ENCODE measurements around the gene STRIT1.

DNA sequence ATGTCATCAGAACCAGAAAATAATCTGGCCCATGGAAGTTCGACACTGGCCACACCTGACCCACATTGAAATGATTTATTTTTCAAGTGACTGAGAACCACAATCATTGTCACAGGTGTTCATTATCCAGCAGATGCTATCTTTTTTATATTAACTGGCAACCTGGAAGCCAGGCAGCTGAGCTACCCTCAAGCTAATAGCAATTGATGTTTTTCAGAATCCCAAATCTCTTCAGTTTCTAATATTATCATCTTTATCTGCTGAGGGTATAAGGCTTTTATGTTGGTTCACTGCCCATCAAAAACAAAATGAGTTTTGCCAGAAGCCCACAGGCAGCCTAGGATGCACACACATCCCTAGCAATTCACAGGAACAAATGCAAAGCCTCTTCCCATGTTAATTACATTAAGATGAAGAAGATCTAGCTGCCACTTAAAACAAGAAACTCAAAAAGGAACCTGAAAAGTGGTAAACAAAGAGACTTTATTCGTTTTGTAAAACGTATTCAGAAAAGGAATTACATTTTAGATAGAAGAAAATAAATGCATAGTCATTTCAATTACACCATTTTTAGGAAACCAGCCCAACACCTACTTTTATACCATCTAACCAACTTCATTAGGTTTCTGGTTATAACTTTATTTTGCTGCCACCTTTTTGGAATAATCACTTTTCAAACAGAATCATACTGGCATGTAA lies 40.9 kb upstream of the STRIT1 start:
- TF ChIP-seq, protein P1, sequence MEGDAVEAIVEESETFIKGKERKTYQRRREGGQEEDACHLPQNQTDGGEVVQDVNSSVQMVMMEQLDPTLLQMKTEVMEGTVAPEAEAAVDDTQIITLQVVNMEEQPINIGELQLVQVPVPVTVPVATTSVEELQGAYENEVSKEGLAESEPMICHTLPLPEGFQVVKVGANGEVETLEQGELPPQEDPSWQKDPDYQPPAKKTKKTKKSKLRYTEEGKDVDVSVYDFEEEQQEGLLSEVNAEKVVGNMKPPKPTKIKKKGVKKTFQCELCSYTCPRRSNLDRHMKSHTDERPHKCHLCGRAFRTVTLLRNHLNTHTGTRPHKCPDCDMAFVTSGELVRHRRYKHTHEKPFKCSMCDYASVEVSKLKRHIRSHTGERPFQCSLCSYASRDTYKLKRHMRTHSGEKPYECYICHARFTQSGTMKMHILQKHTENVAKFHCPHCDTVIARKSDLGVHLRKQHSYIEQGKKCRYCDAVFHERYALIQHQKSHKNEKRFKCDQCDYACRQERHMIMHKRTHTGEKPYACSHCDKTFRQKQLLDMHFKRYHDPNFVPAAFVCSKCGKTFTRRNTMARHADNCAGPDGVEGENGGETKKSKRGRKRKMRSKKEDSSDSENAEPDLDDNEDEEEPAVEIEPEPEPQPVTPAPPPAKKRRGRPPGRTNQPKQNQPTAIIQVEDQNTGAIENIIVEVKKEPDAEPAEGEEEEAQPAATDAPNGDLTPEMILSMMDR (IDR thresholded peaks at IDR 0.05 in 2 of 3, conservative IDR thresholded peaks at IDR 0.05 in 1 of 3; ENCODE audit: control insufficient read depth in 2 of 3, extremely low read depth in 1 of 3, insufficient read depth in 1 of 3, low read depth in 3 of 3, low read length in 3 of 3) = no peak
- TF ChIP-seq TAF1 (IDR thresholded peaks at IDR 0.05; ENCODE audit: borderline replicate concordance, low read depth, low read length) = no peak
- TF ChIP-seq GATAD2B (conservative IDR thresholded peaks at IDR 0.05; ENCODE audit: low read depth) = no peak
- no peak for TF ChIP-seq NR2C2 (IDR thresholded peaks at IDR 0.05; ENCODE audit: borderline replicate concordance, control insufficient read depth, insufficient read length, low read depth)
- TF ChIP-seq CHD1 (IDR thresholded peaks at IDR 0.05; ENCODE audit: low read depth, low read length) = no peak
- TF ChIP-seq EZH2 (IDR thresholded peaks at IDR 0.05; ENCODE audit: borderline replicate concordance, control insufficient read depth, low read depth, low read length) = no peak
- no peak for TF ChIP-seq IRF4 (IDR thresholded peaks at IDR 0.05; ENCODE audit: low read depth, low read length)
- TF ChIP-seq CEBPB (IDR thresholded peaks at IDR 0.05; ENCODE audit: borderline replicate concordance in 1 of 2, low read depth in 2 of 2, low read length in 2 of 2) = no peak
- no peak for TF ChIP-seq TCF12 (IDR thresholded peaks at IDR 0.05; ENCODE audit: low read depth, low read length)
- no peak for TF ChIP-seq SPI1 (IDR thresholded peaks at IDR 0.05; ENCODE audit: borderline replicate concordance, insufficient read depth, low read depth, low read length)
- TF ChIP-seq CHD4 (IDR thresholded peaks at IDR 0.05) = no peak
